Lung (tissue), 12 donors: ENCODE measurements around the gene DUSP22. TPM values are rescaled to one million over a fixed set of nuclear protein-coding genes. Genes with fewer than 3 reads are reported as not detected.

Source experiments
- ATAC-seq: fragments of 200-7000 bp; cut with Tn5 transposase; one replicate; pipeline ENCODE4 v1.9.1; 2020; ENCODE audit warnings: moderate number of reproducible peaks; ENCODE audit not compliant: insufficient read depth, low FRiP score
- DNase-seq, 3 donors: peaks; one replicate each; pipeline ENCODE4 v3.0.0-alpha.2; 2013 to 2017
- H3K27ac ChIP-seq, 2 donors: one replicate each; pipeline ENCODE4 v1.5.1; 2013; ENCODE audit warnings: mild to moderate bottlenecking in 2 of 2, moderate library complexity in 2 of 2, control low read depth in 1 of 2, inconsistent platforms in 1 of 2, low read depth in 1 of 2, low read length in 1 of 2
- H3K27me3 ChIP-seq, 3 donors: one replicate each; pipeline ENCODE4 v1.5.1; 2013; ENCODE audit warnings: low read length in 2 of 3; ENCODE audit not compliant: control insufficient read depth in 3 of 3, insufficient read depth in 3 of 3
- H3K36me3 ChIP-seq, 4 donors: one replicate each; pipeline ENCODE4 v1.5.1; 2013; ENCODE audit warnings: low read length in 4 of 4, mild to moderate bottlenecking in 1 of 4, moderate library complexity in 1 of 4; ENCODE audit not compliant: control insufficient read depth in 4 of 4, insufficient read depth in 4 of 4
- H3K4me1 ChIP-seq, 5 donors: one replicate each; pipeline ENCODE4 v1.5.1; 2013; ENCODE audit warnings: low read length in 5 of 5, mild to moderate bottlenecking in 2 of 5, moderate library complexity in 1 of 5; ENCODE audit not compliant: control insufficient read depth in 5 of 5, insufficient read depth in 5 of 5
- H3K4me3 ChIP-seq: one replicate; pipeline ENCODE4 v1.5.1; 2013; ENCODE audit warnings: mild to moderate bottlenecking, control low read depth, moderate library complexity
- H3K9ac ChIP-seq, 2 donors: one replicate each; pipeline ENCODE4 v1.5.1; 2013; ENCODE audit warnings: low read length in 2 of 2, control low read depth in 1 of 2; ENCODE audit not compliant: insufficient read depth in 1 of 2
- H3K9me3 ChIP-seq, 4 donors: one replicate each; pipeline ENCODE4 v1.5.1; 2013; ENCODE audit warnings: low read length in 3 of 4, mild to moderate bottlenecking in 1 of 4, moderate library complexity in 1 of 4; ENCODE audit not compliant: control insufficient read depth in 4 of 4, insufficient read depth in 3 of 4
- WGBS, 2 donors: extraction: QIAGEN DNeasy Blood & Tissue Kit; methylation state at CpG; one replicate each; pipeline ENCODE4 v1.1.7; 2013; 5-methylcytosine and 5-hydroxymethylcytosine counted together
- polyA plus RNA-seq, 2 donors: library from polyadenylated mRNA; stranded (reverse); fragments of 200-250 nt; gene quantifications; one replicate each; pipeline ENCODE4 v1.2.1, GENCODE V29; 2013
- total RNA-seq, 2 donors: library from RNA; depleted of rRNA in 1 of 2; stranded (reverse); fragments of >200 nt in 1 of 2; gene quantifications; one replicate each; pipeline ENCODE4 v1.2.1, GENCODE V29; 2014 to 2021
- TF ChIP-seq, protein P1 (sequence below): IDR thresholded peaks from 2 replicates; pipeline ENCODE4 v1.5.1; 2012; ENCODE audit warnings: mild to moderate bottlenecking; ENCODE audit errors: control extremely low read depth, extremely low read depth
- donor health status: control.
- donor health status: control.
- donor health status: Bipolar disorder and iron deficiency.
- donor health status: healthy.
- donor health status: DM: yes; HTN: yes; CAD: no.

The DUSP22 gene
- total and polyA plus RNA-seq, 4 donors, result 38.9 to 51.1 (median 43.8) TPM

DNA sequence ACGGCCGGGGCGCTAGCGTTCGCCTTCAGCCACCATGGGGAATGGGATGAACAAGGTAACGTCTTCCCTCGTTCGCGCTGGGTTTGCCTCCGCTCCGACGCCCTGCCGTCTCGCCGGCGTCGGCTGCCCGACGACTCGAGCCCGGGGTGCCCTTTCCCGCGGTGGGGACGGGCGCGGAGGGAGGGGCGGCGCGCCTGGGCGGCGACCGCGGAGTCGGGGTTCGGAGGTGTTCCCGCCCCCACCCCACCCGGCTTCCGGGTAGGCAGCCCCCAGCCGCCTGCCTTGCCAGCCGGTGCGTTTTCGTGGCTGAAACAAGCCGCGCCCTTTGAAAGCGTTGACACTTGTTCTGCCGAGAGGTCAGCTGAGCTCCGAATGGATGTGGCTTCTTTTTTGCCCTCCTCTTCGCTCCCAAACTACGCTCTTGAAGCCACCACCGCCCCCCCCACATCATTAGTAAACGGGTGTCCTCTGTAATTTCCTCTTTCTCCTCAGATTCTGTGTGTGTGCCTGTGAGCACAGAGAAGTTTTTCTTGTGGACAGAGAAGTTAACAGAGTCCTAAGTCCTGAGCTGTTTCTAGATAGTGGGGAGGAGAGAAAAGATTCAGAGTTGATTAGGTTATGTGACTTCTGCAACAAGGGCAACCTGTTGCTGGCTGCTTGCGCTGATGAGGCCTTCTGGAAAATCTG is 362 bp downstream of the DUSP22 start:
- Histone ChIP-seq H3K9ac (peak overlapping the region; percentile 46 to 56), H3K27me3 (no peaks in the 10 kb centered on the region), H3K36me3 (no peaks in the 10 kb centered on the region), H3K4me1 (peaks cover 0 to 20% (median 6%) of the 10 kb centered on the region in 5 donors), H3K27ac (peak overlapping the region; percentile 93 to 97), H3K4me3 (peak overlapping the region; percentile 57), H3K9me3 (peaks cover 0 to 2% (median 0%) of the 10 kb centered on the region in 4 donors)
- 21 to 32% methylated on average over 51 to 52 of the region's 52 CpGs for WGBS, 2 donors
- ATAC-seq (peak; percentile 44), DNase-seq (peak; percentile 60 to 70 (median 63))
- TF ChIP-seq, protein P1, sequence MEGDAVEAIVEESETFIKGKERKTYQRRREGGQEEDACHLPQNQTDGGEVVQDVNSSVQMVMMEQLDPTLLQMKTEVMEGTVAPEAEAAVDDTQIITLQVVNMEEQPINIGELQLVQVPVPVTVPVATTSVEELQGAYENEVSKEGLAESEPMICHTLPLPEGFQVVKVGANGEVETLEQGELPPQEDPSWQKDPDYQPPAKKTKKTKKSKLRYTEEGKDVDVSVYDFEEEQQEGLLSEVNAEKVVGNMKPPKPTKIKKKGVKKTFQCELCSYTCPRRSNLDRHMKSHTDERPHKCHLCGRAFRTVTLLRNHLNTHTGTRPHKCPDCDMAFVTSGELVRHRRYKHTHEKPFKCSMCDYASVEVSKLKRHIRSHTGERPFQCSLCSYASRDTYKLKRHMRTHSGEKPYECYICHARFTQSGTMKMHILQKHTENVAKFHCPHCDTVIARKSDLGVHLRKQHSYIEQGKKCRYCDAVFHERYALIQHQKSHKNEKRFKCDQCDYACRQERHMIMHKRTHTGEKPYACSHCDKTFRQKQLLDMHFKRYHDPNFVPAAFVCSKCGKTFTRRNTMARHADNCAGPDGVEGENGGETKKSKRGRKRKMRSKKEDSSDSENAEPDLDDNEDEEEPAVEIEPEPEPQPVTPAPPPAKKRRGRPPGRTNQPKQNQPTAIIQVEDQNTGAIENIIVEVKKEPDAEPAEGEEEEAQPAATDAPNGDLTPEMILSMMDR, result no peak

GRCh38 chr6:293193-294174 is 1.2 kb downstream of the DUSP22 start:
- H3K4me1 ChIP-seq, result peaks cover 0 to 20% (median 6%) of the 10 kb centered on the region in 5 donors
- no peaks in the 10 kb centered on the region for H3K27me3 ChIP-seq
- H3K27ac ChIP-seq, result peak overlapping the region; percentile 93 to 97
- peaks cover 0 to 2% (median 0%) of the 10 kb centered on the region in 4 donors for H3K9me3 ChIP-seq
- TF ChIP-seq, protein P1, result no peak
- peak overlapping the region; percentile 46 to 56 for H3K9ac ChIP-seq
- H3K36me3 ChIP-seq, result no peaks in the 10 kb centered on the region
- H3K4me3 ChIP-seq, result peak overlapping the region; percentile 57
- DNase-seq (peak in 2 of 3 donors; percentile 30 to 39), ATAC-seq (no peak)
- WGBS, 2 donors, result 41 to 43% methylated on average over 24 of the region's 24 CpGs

DNA sequence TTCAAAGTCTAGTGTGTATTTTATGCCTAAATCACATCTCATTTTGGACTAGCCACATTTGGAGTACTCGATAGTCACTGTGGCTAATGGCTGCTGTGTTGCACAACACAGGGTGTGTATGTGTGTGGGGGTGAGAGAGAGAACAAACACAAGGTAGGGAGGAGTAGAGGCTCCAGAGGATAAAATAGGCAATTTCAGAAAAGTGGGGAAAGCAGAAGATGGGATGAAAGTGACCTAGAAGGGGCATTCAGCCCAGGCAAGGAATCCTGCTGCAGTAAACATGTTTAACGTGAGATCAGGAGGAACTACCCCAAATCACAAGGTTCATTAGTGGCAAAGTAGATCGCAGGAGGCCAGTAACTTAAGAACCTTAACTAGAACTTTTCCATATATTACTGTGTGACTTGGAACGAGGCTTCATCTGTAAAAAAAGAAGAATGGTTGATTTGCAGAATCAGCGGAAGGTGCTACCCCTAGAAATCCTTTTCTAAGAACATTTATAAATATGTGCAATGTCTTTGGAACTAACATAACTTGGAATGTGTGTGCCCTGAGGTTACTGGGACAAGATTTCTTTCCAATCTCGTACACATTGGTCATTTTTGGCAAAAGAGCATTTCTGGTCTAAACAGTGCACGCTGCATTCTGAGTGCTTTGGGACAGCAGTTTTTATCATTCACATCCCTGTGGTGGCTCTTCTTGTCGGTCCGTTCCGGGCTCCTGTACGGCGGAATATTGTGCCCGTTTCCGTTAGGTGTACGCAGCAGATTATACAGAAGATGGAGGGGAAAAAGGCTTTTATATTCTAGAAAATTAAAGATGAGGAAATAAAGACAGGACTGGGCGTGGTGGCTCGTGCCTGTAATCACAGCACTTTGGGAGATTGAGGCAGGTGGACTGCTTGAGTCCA is 2.6 kb downstream of the DUSP22 start:
- Histone ChIP-seq H3K4me1 (peaks cover 0 to 20% (median 6%) of the 10 kb centered on the region in 5 donors), H3K36me3 (no peaks in the 10 kb centered on the region), H3K27me3 (no peaks in the 10 kb centered on the region), H3K9ac (no peak overlapping the region), H3K9me3 (peaks cover 0 to 2% (median 0%) of the 10 kb centered on the region in 4 donors), H3K27ac (no peak overlapping the region), H3K4me3 (no peak overlapping the region)
- TF ChIP-seq, protein P1, result no peak
- WGBS, 2 donors, result 80 to 81% methylated on average over 17 of the region's 17 CpGs
- no peak for ATAC-seq
- no peak for DNase-seq
